ENCODE measurements around the gene HDAC8. TPM values are rescaled to one million over a fixed set of nuclear protein-coding genes. Genes with fewer than 3 reads are reported as not detected.

The HDAC8 gene
- total RNA-seq, 2 donors from 2014 or later: 33.3 to 33.9 TPM

GRCh38 chrX:72475338-72475737 lies 97.3 kb downstream of the HDAC8 start:
- no peaks in the 10 kb centered on the region for H3K27me3 Mint-ChIP-seq (ENCODE audit: insufficient read depth)
- no peak overlapping the region for H3K9ac ChIP-seq (ENCODE audit: extremely low read depth, low read length, poor library complexity, severe bottlenecking)
- H3K27ac Mint-ChIP-seq: no peak overlapping the region

DNA sequence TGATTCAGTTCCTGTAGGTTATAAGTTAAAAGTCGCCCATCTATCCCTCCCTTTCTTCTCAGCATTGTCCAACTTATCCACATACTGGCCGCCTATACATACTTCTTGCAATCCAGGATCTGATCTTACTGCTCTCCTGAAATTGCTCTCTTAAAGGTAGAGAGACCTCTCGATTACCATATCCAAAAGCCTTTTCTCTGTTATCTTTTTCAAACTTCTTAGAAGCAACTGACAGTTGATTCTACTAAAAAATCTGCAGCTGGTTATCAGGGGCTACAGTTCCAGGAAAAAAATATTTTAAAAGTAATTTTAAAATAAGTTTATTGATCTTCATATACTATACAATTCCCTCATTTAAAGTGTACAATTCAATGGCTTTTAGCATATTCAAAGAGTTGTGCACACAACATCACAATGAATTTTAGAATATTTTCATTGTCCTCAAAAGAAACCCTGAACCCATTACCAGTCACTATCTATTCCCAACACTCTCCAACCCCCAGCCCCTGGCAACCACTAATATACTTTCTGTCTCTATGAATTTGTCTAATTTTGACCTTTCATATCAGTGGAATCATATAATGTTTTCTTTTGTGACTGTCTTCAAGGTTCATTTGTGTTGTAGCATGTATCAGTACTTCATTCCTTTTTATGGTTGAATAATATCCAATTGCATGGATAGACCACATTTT lies 102.0 kb downstream of the HDAC8 start:
- Mint-ChIP-seq H3K27me3 (ENCODE audit: insufficient read depth) (no peaks in the 10 kb centered on the region), H3K9me3 (peaks cover 60% of the 10 kb centered on the region), H3K36me3 (ENCODE audit: low read depth) (peaks cover 13% of the 10 kb centered on the region), H3K27ac (no peak overlapping the region), H3K4me1 (no peaks in the 10 kb centered on the region), H3K4me3 (no peak overlapping the region)
- H3K9me3 ChIP-seq (ENCODE audit: control insufficient read depth, low read length): no peaks in the 10 kb centered on the region
- H3K27ac ChIP-seq (ENCODE audit: low read depth, low read length): no peak overlapping the region
- no peak for DNase-seq
- H3K4me3 ChIP-seq (ENCODE audit: low read length): no peak overlapping the region
- H3K4me1 ChIP-seq (ENCODE audit: control insufficient read depth, insufficient read depth, low read length): no peaks in the 10 kb centered on the region
- H3K9ac ChIP-seq (ENCODE audit: extremely low read depth, low read length, poor library complexity, severe bottlenecking): no peak overlapping the region
- TF ChIP-seq, protein P1, sequence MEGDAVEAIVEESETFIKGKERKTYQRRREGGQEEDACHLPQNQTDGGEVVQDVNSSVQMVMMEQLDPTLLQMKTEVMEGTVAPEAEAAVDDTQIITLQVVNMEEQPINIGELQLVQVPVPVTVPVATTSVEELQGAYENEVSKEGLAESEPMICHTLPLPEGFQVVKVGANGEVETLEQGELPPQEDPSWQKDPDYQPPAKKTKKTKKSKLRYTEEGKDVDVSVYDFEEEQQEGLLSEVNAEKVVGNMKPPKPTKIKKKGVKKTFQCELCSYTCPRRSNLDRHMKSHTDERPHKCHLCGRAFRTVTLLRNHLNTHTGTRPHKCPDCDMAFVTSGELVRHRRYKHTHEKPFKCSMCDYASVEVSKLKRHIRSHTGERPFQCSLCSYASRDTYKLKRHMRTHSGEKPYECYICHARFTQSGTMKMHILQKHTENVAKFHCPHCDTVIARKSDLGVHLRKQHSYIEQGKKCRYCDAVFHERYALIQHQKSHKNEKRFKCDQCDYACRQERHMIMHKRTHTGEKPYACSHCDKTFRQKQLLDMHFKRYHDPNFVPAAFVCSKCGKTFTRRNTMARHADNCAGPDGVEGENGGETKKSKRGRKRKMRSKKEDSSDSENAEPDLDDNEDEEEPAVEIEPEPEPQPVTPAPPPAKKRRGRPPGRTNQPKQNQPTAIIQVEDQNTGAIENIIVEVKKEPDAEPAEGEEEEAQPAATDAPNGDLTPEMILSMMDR (conservative IDR thresholded peaks at IDR 0.05): no peak
- no peaks in the 10 kb centered on the region for H3K36me3 ChIP-seq (ENCODE audit: control insufficient read depth, insufficient read depth, low read length)
- 94% methylated on average over 3 of the region's 3 CpGs; no CpG with 5 or more reads in 1 of the 2 experiments for WGBS, 2 experiments (ENCODE audit: insufficient coverage in 1 of 2, insufficient read length in 1 of 2)
- H3K27me3 ChIP-seq (ENCODE audit: control insufficient read depth, insufficient read depth, low read length, poor library complexity, severe bottlenecking): no peaks in the 10 kb centered on the region

More at GRCh38 chrX:72475338-72475737, 97.3 kb downstream of the HDAC8 start:
- 93% methylated on average over 1 of the region's 1 CpG; no CpG with 5 or more reads in 1 of the 2 experiments for WGBS, 2 experiments (ENCODE audit: insufficient coverage in 1 of 2, insufficient read length in 1 of 2)
- Histone ChIP-seq H3K4me1 (ENCODE audit: control insufficient read depth, insufficient read depth, low read length) (no peaks in the 10 kb centered on the region), H3K9me3 (ENCODE audit: control insufficient read depth, low read length) (no peaks in the 10 kb centered on the region), H3K4me3 (ENCODE audit: low read length) (no peak overlapping the region), H3K36me3 (ENCODE audit: control insufficient read depth, insufficient read depth, low read length) (no peaks in the 10 kb centered on the region), H3K27ac (ENCODE audit: low read depth, low read length) (no peak overlapping the region), H3K27me3 (ENCODE audit: control insufficient read depth, insufficient read depth, low read length, poor library complexity, severe bottlenecking) (no peaks in the 10 kb centered on the region)
- Mint-ChIP-seq H3K4me1 (peaks cover 1% of the 10 kb centered on the region), H3K4me3 (no peak overlapping the region), H3K9me3 (peaks cover 42% of the 10 kb centered on the region), H3K36me3 (ENCODE audit: low read depth) (peaks cover 10% of the 10 kb centered on the region)
- TF ChIP-seq, protein P1 (conservative IDR thresholded peaks at IDR 0.05): no peak
- peak; percentile 54 for DNase-seq

DNA sequence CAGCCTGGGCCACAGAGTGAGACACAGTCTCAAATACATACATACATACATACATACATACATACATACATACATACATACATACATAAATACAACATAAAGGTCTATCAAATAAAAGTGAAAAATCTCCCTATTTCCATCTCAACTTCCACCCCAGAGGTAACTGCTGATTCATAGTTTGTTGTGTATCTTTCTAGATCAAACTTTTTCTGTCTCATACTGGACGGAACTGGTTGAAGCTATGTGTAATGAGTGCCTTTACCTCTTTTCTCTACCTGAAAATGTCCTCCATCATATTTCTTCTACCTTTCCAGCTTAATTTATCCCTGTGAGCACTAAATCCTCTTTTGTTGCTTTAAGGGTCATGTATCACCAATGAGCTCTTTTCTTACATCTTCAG lies 102.5 kb downstream of the HDAC8 start:
- Mint-ChIP-seq H3K9me3 (peaks cover 54% of the 10 kb centered on the region), H3K4me1 (no peaks in the 10 kb centered on the region), H3K27me3 (ENCODE audit: insufficient read depth) (no peaks in the 10 kb centered on the region), H3K4me3 (no peak overlapping the region), H3K27ac (no peak overlapping the region), H3K36me3 (ENCODE audit: low read depth) (peaks cover 13% of the 10 kb centered on the region)
- no peak for DNase-seq
- 71 to 100% methylated on average over 1 of the region's 1 CpG for WGBS, 2 experiments (ENCODE audit: insufficient coverage in 1 of 2, insufficient read length in 1 of 2)
- Histone ChIP-seq H3K27ac (ENCODE audit: low read depth, low read length) (no peak overlapping the region), H3K27me3 (ENCODE audit: control insufficient read depth, insufficient read depth, low read length, poor library complexity, severe bottlenecking) (no peaks in the 10 kb centered on the region), H3K9ac (ENCODE audit: extremely low read depth, low read length, poor library complexity, severe bottlenecking) (no peak overlapping the region), H3K4me1 (ENCODE audit: control insufficient read depth, insufficient read depth, low read length) (no peaks in the 10 kb centered on the region), H3K36me3 (ENCODE audit: control insufficient read depth, insufficient read depth, low read length) (no peaks in the 10 kb centered on the region), H3K9me3 (ENCODE audit: control insufficient read depth, low read length) (no peaks in the 10 kb centered on the region), H3K4me3 (ENCODE audit: low read length) (no peak overlapping the region)
- TF ChIP-seq, protein P1 (conservative IDR thresholded peaks at IDR 0.05): no peak
